Activated CD4-positive, alpha-beta T cell treated with anti-CD3 and anti-CD28 coated beads, Interleukin-2, amount 50 U/mL, for 24 hours (primary cell): Measurements from ENCODE around the gene CES3.
"Not testable (repeated sequence)": the region's sequence is repeated elsewhere in the genome, so short reads cannot be mapped to it uniquely, and the experiment has no call there.

Source experiments
- DNase-seq, 2 donors: peaks; one replicate each; pipeline ENCODE4 v3.0.0-alpha.2; 2020; ENCODE audit warnings: low read depth in 1 of 2, low spot score in 1 of 2

CES3 gene

DNA sequence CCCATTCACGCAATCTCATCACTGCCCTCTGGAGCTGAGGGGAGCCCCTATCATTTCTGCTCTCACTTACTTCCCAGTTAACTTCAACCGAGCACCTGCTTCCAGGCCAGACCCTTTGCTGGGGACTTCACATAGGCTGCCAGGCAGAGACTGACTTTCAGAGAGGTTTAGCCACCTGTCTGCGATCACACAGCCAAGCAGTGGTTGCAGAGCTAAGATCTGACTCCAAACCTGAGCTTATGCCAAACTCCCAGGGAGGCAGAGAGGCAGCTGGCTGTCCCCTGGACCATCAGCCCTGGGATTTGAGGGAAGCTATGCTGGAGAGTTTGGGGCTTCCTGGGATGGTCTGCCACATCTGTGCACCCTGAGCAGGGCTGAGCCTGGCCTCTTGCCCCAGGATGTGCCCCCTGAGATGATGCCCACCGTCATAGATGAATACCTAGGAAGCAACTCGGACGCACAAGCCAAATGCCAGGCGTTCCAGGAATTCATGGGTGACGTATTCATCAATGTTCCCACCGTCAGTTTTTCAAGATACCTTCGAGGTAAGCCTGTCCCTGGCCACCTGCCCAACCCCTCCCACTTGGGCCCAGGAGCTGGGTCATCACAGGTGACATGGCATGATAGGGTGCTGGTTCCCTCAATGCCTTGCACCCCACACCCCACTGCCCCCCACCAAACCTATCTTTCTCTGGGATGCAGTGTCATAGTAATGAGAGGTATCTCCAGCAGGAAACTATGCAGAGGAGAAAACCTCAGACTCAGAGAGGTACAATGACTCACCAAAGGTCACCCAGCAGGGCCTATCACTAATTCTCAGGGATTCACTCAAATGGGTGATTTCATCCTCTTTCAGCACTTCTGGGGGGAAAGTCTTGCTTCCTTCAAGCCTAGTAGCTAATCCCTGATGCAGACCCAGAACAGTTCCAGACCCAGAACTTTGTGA is 10.0 kb downstream of the CES3 start:
- DNase-seq: no peak

DNA sequence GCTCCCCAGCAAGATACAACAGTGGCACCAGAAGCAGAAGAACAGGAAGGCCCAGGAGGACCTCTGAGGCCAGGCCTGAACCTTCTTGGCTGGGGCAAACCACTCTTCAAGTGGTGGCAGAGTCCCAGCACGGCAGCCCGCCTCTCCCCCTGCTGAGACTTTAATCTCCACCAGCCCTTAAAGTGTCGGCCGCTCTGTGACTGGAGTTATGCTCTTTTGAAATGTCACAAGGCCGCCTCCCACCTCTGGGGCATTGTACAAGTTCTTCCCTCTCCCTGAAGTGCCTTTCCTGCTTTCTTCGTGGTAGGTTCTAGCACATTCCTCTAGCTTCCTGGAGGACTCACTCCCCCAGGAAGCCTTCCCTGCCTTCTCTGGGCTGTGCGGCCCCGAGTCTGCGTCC is 11.9 kb downstream of the CES3 start:
- DNase-seq: no peak

DNA sequence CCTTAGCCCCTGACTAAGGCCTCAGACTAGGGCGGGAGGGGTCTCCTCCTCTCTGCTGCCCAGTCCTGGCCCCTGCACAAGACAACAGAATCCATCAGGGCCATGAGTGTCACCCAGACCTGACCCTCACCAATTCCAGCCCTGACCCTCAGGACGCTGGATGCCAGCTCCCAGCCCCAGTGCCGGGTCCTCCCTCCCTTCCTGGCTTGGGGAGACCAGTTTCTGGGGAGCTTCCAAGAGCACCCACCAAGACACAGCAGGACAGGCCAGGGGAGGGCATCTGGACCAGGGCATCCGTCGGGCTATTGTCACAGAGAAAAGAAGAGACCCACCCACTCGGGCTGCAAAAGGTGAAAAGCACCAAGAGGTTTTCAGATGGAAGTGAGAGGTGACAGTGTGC is 12.7 kb downstream of the CES3 start:
- no peak for DNase-seq

DNA sequence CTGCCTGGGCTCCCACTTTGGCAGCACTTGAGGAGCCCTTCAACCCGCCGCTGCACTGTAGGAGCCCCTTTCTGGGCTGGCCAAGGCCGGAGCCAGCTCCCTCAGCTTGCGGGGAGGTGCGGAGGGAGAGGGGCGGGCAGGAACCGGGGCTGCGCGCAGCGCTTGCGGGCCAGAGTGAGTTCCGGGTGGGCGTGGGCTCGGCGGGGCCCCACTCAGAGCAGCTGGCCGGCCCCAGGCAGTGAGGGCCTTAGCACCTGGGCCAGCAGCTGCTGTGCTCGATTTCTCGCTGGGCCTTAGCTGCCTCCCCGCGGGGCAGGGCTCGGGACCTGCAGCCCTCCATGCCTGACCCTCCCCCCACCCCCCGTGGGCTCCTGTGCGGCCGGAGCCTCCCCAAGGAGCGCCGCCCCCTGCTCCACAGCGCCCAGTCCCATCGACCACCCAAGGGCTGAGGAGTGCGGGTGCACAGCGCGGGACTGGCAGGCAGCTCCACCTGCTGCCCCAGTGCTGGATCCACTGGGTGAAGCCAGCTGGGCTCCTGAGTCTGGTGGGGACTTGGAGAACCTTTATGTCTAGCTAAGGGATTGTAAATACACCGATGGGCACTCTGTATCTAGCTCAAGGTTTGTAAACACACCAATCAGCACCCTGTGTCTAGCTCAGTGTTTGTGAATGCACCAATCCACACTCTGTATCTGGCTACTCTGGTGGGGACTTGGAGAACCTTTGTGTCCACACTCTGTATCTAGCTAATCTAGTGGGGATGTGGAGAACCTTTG is 13.3 kb downstream of the CES3 start:
- not testable (repeated sequence) for DNase-seq

DNA sequence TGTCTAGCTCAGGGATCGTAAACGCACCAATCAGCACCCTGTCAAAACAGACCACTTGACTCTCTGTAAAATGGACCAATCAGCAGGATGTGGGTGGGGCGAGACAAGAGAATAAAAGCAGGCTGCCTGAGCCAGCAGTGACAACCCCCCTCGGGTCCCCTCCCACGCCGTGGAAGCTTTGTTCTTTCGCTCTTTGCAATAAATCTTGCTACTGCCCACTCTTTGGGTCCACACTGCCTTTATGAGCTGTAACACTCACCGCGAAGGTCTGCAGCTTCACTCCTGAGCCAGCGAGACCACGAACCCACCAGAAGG is 13.8 kb downstream of the CES3 start:
- DNase-seq: not testable (repeated sequence)

DNA sequence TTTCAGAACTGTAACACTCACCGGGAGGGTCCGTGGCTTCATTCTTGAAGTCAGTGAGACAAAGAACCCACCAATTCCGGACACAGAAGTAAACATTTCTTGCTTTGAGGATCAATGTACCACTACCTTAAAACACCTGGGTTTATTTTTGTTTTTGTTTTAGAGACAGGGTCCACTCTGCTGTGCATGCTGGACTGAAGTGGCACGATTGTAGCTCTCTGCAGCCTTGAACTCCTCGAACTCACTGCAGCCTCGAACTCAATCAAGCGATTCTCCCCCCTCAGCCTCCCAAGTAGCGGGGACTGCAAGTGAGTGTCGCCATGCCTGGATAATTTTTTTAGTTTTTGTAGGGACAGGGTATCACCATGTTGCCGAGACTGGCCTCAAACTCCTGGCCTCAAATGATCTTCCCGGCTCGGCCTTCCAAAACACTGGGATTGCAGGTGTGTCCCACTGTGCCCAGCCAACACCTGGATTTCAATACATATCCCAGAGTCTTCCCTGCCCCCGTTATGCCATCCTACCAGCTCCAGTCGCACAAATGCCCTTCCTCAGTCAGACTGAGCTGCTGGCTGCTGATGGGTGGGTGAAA is 14.3 kb downstream of the CES3 start:
- no peak for DNase-seq

DNA sequence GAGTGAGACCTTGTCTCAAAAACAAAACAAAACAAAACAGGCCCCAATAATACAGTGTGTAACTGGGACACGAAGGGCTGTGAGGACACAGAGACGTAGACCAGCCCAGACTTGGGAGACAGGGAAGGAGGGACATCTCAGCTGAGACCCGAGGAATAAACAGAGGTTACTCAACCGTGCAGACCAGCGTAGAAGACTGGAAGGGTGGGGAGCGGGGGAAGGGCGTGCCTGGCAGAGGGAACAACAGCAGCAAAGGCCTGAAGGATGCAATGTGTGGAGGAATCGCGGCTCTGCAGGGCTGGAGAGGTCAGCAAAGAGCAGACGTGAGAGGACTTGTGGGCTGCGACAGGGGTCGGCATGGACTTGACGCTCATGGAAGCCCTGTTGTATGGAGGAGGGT is 15.7 kb downstream of the CES3 start:
- no peak for DNase-seq

DNA sequence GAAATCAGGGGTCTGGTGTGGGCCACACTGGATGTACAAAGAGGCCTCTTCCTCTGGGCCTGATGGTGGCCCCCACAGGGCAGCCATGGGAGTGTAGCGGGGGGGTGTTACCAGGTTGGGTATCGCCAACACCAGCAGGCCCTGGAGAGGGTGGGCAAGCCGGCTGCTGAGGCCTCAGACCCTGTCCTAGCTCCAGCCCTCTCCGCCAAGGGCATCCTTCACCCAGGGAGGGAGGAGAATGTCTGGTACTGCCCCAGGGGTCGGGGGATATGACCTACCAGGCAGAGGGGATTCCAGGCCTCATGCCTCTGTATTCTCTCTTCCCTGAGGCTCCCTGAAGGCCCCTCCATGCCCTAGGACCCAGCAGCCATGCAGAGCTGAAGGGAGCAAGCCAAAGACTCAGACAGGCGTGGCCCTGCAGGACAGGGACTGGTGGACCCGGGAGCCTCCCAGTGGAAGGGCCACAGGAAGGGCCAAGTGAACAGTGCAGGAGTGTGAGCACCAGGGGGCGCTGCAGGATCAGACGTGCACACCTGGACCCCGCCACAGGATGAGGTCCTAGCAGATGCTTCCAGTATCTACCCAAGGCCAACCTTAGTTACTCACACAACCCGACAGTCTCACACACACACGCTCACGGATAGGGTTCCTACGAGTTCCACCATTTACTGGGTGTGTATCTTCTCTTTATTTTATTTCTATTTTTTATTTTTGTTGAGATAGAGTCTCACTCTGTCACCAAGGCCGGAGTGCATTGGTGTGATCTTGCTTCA is 16.5 kb downstream of the CES3 start:
- peak; percentile 88 for DNase-seq

DNA sequence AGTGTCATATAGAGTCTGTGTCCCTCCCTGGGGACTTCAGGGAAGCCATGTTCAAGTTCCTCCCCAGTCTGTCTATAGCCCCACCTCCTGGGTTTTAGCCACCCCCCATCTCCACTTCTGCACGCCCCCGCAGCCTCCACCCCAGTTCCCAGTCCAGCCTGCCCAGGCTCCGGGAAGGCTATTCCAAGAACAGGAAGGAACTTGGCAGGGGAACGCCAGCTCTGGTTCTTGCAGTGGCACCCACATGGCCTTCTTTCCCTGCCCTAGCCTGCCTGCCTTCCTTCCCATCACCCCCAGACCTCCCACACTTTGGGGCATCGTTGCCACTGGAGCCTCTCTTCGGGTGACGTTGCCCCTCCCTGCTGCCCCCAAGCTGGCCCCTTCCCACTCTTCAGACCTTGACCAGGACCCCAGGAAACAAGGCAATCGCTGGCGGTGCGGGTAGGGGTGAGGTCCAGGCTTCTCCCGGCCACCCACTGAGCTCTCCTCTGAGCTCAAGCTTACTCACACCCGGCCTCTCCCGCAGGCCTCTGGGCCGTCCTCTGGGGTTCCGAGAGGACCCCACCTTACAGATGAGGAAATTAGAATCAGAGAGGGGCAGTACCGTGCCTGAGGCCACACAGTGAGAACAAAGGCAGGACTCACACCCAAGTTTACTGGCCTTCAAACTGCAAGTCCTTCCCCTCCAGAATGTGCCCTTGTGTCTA is 18.1 kb downstream of the CES3 start:
- no peak for DNase-seq

DNA sequence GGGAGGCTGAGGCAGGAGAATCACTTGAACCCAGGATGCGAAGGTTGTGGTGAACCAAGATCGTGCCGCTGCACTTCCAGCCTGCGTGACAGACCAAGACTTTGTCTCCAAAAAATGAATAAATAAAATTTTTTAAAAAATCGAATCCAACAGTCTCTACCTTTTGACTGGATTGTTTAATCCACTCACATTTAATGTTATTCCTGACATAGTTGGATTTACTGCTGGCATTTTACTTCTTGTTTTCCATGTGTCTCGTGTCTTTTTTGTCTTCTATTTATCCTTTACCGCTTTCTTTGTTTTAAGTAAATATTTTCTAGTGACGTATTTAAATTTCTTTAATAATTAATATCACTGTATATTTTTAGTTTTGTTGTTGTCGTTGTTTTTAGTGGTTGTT is 22.0 kb downstream of the CES3 start:
- DNase-seq: no peak

DNA sequence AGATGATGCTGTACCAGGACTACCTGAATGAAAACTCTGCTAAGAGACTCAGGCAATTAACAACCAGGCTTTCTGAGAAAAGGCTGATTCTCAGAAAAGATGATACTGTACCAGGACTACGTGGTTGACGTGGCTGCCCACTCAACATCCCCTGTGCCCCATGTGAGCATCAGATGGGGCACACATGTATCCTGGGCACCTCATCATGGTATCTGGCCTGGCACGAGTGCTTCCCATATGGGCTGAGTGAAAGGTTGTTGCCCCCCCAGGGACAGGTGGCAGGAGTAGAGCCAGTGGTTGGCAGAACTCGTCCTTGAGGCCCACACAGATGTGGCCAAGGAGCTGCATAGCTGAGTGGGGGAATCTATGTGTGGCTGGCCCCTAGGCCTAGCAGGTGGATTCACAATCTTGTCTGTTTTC is 23.8 kb downstream of the CES3 start:
- peak; percentile 42 to 58 for DNase-seq

DNA sequence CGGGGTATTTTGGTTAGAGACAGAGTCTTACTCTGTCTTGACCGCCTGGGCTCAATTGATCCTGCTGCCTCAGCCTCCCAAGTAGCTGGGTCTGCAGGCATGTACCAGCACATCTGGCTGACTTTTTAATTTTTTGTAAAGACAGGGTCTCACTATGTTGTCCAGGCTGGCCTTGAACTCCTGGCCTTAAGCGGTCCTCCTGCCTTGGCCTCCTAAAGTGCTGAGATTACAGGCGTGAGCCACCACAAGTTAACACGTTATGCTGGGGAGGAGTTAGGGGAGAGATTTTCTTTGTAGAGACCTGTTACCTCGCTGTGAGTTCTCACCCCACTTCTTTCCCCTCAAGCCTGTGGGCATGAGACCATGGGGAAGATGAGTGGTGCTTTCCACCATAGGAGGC is 25.5 kb downstream of the CES3 start:
- no peak for DNase-seq

DNA sequence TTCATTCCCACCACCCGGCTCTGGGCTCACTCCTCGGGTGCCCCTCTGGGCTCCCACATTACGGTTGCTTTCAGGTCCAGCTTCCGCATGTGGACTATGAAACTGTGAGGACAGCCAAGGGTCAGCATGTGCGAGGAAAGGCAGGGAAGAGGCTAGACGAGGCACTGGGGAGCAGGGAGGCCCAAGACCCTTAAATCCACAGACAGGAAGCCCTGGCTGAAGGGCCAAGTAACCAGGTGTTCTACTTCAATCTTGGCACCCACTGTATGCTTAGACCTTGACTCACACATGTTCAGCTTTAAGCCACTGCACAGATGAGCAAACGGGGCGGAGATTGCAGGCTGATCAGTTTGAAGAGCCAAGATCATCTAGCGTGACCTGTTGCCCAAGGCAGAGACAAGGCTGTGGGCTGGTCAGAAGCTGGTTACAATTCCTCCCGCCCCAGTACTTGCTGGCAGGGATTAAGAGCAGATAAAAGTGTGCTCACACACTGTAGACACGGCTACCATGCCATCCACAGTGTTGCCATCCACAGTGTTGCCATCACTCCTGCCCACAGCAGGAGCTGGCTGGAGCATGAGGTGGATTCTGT is 27.2 kb downstream of the CES3 start, which contains the start of gene CES4A:
CES4A (plus strand) TSS at position 393 of the 592 bp plus-strand sequence; CDS start at position 577, 184 bp downstream.
- no peak for DNase-seq

DNA sequence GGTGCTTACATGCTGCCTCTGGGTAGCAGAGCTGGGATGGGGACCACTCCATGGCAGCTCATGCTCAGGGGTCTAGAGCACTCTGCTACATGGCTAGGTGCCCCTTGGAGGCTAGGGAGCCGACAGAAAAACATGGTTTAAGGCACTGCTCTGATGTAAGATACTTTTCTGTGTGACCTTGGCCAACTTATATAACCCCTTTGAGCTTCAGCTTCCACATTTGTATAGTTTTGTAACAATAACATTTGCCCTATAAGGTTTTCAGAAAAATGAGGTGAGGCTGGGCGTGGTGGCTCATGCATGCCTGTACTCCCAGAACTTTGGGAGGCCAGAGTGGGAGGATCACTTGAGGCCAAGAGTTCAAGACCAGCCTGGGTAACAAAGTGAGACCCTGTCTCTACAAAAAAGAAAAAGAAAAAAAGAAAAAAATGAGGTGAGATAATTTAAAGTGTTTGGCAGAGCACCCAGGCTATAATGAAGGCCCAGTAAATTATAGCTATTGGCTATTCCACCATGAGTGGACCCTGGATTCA is 30.5 kb downstream of the CES3 start:
- no peak for DNase-seq

DNA sequence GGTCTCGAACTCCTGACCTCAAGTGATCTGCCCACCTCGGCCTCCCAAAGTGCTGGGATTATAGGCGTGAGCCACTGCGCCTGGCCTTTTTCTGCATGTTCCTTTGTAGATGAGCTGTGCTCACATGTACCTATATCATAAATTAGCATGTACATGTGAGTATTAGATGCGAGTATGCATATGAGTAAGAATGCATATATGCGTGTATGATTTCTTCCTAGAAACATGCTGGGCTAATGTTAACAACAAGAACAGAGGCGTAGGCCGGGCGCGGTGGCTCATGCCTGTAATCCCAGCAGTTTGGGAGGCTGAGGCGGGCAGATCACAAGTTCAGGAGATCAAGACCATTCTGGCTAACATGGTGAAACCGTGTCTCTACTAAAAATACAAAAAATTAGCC is 32.5 kb downstream of the CES3 start:
- DNase-seq: not testable (repeated sequence)

DNA sequence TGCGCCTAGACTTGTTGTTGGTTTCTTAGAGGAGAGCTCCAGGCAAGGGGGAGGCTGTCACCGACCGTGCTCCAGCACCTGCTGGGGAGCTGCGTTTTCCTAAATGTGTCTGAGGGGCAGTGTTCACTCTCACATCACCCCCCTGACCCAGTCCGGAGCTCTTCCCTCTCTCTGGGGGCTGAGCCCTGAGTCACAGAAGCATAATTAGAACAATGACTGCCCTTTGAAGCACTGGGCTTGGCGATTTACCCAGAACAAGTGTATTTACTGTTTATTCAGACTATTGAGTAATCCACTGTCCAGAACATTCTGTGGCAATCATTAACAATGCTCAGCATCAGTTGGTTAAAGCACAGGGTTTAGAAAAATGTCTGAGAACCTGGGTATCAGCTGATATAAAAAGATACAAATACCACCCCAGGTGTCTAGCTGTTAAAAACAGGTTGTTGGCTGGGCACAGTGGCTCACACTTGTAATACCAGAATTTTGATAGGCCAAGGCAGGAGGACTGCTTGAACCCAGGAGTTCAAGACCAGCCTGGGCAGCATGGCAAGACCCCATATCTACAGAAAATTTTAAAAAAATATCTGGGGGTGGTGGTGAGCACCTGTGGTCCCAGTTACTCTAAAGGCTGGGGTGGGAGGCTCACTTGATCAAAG is 35.4 kb downstream of the CES3 start:
- DNase-seq: no peak

DNA sequence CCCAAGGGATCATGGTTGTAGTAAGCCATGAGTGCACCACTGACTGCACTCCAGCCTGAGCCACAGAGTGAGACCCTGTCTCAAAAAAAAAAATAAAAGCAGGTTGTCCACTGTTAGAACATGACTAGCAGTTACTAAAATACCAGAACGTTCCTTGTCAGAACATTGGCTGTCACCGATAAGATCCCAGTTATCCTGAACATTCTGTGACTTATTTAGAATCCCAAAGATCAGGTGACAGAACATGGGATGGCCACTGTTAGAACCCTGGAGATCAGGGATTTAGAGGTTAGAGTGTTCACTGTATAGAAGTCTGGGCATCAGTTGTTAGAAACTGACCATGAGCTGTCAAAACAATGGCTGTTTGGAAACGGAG is 35.9 kb downstream of the CES3 start:
- DNase-seq: no peak

DNA sequence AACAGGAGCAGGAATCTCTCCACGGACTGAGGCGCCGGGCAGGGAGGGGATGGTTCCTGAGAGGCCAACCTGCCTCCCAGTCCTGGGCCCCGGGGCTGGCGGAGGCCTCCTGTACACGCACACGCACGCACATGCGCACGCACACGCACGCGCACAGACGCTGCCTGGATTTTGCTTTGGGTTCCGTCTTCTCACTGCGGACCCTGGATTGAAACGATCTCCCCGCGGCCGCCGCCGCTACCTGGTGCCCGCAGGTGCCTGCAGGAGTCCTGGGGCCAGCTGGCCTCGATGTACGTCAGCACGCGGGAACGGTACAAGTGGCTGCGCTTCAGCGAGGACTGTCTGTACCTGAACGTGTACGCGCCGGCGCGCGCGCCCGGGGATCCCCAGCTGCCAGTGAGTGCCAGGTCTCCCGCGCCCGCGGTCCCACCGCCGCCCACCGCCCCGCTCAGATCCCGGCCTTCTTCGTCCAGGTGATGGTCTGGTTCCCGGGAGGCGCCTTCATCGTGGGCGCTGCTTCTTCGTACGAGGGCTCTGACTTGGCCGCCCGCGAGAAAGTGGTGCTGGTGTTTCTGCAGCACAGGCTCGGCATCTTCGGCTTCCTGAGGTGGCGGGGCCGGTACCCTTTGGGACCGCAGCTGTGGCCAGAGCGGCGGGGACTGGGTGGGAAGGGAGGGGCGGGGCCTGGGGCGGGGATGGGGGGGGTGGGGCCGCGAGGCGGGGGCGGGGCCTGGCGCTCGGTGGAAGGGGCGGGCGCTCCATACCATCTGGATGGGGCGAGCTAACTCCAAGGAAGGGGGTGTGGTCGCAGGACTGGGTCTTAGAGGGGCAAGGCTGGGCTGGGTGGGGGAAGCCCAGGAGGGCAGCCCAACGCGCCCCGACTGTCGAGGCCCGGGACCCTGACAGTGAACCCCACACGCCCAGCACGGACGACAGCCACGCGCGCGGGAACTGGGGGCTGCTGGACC is 39.6 kb downstream of the CES3 start:
- DNase-seq: peak; percentile 26 to 27
